ENCODE results near the gene PIK3R5. TPM values are rescaled to one million over a fixed set of nuclear protein-coding genes. Genes with fewer than 3 reads are reported as not detected.

The PIK3R5 gene
- total RNA-seq, 1 donor: 17.0 TPM

GRCh38 chr17:8930649-8931048, 34.9 kb downstream of the PIK3R5 start:
- no peak for DNase-seq (ENCODE audit: low read depth in 2 of 3, low spot score in 2 of 3)

- DNase-seq (ENCODE audit: low read depth in 2 of 3, low spot score in 2 of 3): peak in 1 of 3 donors; percentile 17
These were observed 37.2 kb downstream of the PIK3R5 start for GRCh38 chr17:8928347-8928746.

- no peak for DNase-seq (ENCODE audit: low read depth in 2 of 3, low spot score in 2 of 3)
These were observed 38.1 kb downstream of the PIK3R5 start for GRCh38 chr17:8927395-8927794.

- no peak for DNase-seq (ENCODE audit: low read depth in 2 of 3, low spot score in 2 of 3)
These were observed 39.7 kb downstream of the PIK3R5 start for GRCh38 chr17:8925808-8926207.

GRCh38 chr17:8925141-8925540, 40.4 kb downstream of the PIK3R5 start:
- DNase-seq (ENCODE audit: low read depth in 2 of 3, low spot score in 2 of 3): no peak

- DNase-seq (ENCODE audit: low read depth in 2 of 3, low spot score in 2 of 3): no peak
These were observed 40.9 kb downstream of the PIK3R5 start for GRCh38 chr17:8924595-8924994.

- DNase-seq (ENCODE audit: low read depth in 2 of 3, low spot score in 2 of 3): no peak
These were observed 41.7 kb downstream of the PIK3R5 start for GRCh38 chr17:8923762-8924161.

GRCh38 chr17:8922928-8923327, 42.6 kb downstream of the PIK3R5 start:
- no peak for DNase-seq (ENCODE audit: low read depth in 2 of 3, low spot score in 2 of 3)

GRCh38 chr17:8922451-8922850, 43.1 kb downstream of the PIK3R5 start:
- DNase-seq (ENCODE audit: low read depth in 2 of 3, low spot score in 2 of 3): no peak

- DNase-seq (ENCODE audit: low read depth in 2 of 3, low spot score in 2 of 3): no peak
These were observed 44.4 kb downstream of the PIK3R5 start for GRCh38 chr17:8921147-8921546.

GRCh38 chr17:8918807-8919465, 46.6 kb downstream of the PIK3R5 start:
- no peak for DNase-seq (ENCODE audit: low read depth in 2 of 3, low spot score in 2 of 3)

GRCh38 chr17:8916466-8916865, 49.0 kb downstream of the PIK3R5 start:
- no peak for DNase-seq (ENCODE audit: low read depth in 2 of 3, low spot score in 2 of 3)

GRCh38 chr17:8914554-8914953, 51.0 kb downstream of the PIK3R5 start:
- no peak for DNase-seq (ENCODE audit: low read depth in 2 of 3, low spot score in 2 of 3)

- DNase-seq (ENCODE audit: low read depth in 2 of 3, low spot score in 2 of 3): no peak
These were observed 51.6 kb downstream of the PIK3R5 start for GRCh38 chr17:8913879-8914278.

- no peak for DNase-seq (ENCODE audit: low read depth in 2 of 3, low spot score in 2 of 3)
These were observed 52.4 kb downstream of the PIK3R5 start for GRCh38 chr17:8913091-8913490.

- DNase-seq (ENCODE audit: low read depth in 2 of 3, low spot score in 2 of 3): no peak
These were observed 53.2 kb downstream of the PIK3R5 start for GRCh38 chr17:8912084-8912981.

GRCh38 chr17:8910969-8911604, 54.4 kb downstream of the PIK3R5 start:
- no peak for DNase-seq (ENCODE audit: low read depth in 2 of 3, low spot score in 2 of 3)

GRCh38 chr17:8909586-8910270, 55.8 kb downstream of the PIK3R5 start:
- no peak for DNase-seq (ENCODE audit: low read depth in 2 of 3, low spot score in 2 of 3)

GRCh38 chr17:8905331-8905730, 60.2 kb downstream of the PIK3R5 start:
- no peak for DNase-seq (ENCODE audit: low read depth in 2 of 3, low spot score in 2 of 3)

GRCh38 chr17:8904686-8905085, 60.8 kb downstream of the PIK3R5 start:
- DNase-seq (ENCODE audit: low read depth in 2 of 3, low spot score in 2 of 3): no peak

- no peak for DNase-seq (ENCODE audit: low read depth in 2 of 3, low spot score in 2 of 3)
These were observed 61.3 kb downstream of the PIK3R5 start for GRCh38 chr17:8904201-8904600.

Data from hematopoietic multipotent progenitor cell (in vitro differentiated cells).